ENCODE measurements around the gene TMEM116. TPM values are rescaled to one million over a fixed set of nuclear protein-coding genes. Genes with fewer than 3 reads are reported as not detected.

The TMEM116 gene
- total RNA-seq, 1 experiment from 2014 or later: 14.8 TPM

- no peak for DNase-seq (ENCODE audit: low read depth)
These were observed 111.8 kb downstream of the TMEM116 start for GRCh38 chr12:111901182-111901581.

GRCh38 chr12:111894556-111894955, 118.4 kb downstream of the TMEM116 start:
- DNase-seq (ENCODE audit: low read depth): no peak

- DNase-seq (ENCODE audit: low read depth): no peak
These were observed 119.7 kb downstream of the TMEM116 start for GRCh38 chr12:111893287-111893686.

GRCh38 chr12:111887926-111888745, 124.8 kb downstream of the TMEM116 start:
- no peak for DNase-seq (ENCODE audit: low read depth)

- no peak for DNase-seq (ENCODE audit: low read depth)
These were observed 126.1 kb downstream of the TMEM116 start for GRCh38 chr12:111886662-111887545.

GRCh38 chr12:111881716-111882115, 131.2 kb downstream of the TMEM116 start:
- no peak for DNase-seq (ENCODE audit: low read depth)

Other genes starting within 250 kb of the TMEM116 start
- 4.5 and 5.8 TPM in 2 replicates for gene ALDH2, start 246.2 kb downstream of the TMEM116 start, total RNA-seq (2014; rRNA removed)
- 56.4 and 75.9 TPM in 2 replicates for gene MAPKAPK5, start 170.9 kb downstream of the TMEM116 start, total RNA-seq (2014; rRNA removed)
- gene ERP29, start 261 bp upstream of the TMEM116 start, total RNA-seq (2014; rRNA removed): 38.7 and 50.6 TPM in 2 replicates
- 16.7 and 22.4 TPM in 2 replicates for gene NAA25, start 95.6 kb upstream of the TMEM116 start, total RNA-seq (2014; rRNA removed)
- 22.9 and 29.0 TPM in 2 replicates for gene TRAFD1, start 112.4 kb upstream of the TMEM116 start, total RNA-seq (2014; rRNA removed)

All from LHCN-M2 (cell line).